DLD1 (cell line): Measurements from ENCODE around the gene AQP12A.

Experiments used
- in situ Hi-C: cut with HindIII; loops from 2 replicates; pipeline ENCODE4 v1.10.0; 2017; ENCODE audit warnings: low sequenced_read_pairs

The AQP12A gene

DNA sequence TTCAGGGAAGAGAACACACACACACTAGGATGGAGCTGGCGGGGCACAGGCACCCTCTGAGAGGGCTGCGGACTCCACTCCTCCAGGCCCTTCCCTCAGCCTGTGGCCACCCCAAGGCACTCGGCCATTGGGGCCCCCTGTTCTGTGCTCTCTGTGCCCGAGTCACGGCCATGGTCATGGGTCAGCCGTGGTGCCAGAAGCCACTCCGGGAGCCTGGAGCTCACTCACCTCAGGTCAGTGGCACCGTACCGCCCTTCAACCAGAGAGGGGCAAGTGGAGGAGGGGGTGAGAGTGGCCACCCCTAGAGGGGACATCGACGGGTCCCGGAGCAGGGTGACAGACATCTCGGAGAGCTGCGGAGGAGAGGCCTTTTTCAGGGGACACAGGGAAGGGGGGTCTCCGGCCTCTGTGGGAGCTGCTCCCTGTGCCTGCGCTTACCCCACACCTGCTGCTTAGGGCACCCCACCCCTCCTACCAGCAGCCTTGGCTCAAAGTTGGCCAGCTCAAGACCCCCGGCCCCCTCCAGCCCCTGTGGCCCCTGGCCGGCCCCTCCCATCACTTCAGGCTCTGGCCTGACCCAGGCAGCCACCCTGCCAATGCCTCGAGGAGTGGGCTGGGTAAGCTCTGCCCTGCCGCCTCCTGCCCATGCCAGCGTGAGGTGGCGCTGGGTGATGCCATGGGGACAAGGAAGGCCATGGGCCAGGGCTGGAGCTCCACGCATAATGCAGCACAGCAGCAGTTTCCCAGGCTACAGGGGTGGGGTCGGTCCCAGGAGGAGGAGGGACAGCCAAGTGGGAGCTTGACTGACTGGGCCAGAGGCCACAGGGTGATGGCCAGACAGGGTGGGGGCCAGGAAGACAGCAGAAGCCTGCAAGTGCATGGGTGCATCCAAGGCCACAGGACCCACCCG, 29.3 kb downstream of the AQP12A start:
- in situ Hi-C loops = no loop called here

DNA sequence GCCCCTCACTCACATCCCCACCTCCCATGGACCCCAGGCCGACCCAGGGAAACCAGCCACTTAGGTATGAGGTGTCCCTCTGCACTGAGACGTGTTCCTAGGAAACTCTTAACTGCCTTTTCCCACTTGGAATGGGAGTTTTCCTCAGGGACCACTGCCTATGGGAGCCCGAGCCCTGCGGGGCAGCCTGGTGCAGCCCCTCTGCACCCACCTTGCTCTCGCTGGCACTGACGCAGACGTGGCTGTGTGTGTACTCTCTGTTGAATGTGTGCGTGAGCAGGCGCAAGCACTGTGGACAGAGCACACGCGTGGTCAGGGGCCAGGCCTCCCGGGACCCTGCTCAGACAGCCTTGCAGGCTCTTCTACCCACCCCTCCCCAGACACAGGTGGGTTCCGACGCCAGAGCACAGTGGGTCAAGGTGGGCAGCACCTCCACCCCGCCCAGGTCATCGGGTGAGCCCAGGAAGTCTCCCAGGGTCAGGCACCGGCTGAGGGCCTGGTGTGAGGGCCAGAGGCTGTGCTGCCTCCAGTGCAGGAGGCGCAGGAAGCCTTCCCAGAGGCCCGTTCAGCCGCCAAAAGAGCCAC, 30.0 kb downstream of the AQP12A start:
- in situ Hi-C loops = no loop called here

DNA sequence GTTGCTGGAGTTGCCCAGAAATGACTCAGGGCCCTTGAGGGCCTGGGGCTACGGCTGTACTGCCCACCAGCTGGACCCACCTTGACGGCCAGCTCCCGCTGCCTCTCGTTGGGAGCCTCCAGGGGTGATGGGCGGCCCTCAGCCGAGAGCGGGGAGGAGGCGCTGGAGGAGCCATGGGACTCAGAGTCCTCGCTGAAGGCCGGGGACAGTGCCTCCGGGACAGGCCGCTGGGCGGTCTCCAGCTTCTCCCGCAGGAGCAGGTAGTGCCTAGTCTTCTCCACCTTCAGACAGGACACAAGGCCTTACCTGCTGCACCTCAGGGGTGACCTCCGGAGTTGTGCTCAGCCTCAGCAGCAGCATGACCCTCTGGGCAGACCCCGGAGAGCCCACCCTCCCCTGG, 30.7 kb downstream of the AQP12A start:
- in situ Hi-C loops = no loop called here

DNA sequence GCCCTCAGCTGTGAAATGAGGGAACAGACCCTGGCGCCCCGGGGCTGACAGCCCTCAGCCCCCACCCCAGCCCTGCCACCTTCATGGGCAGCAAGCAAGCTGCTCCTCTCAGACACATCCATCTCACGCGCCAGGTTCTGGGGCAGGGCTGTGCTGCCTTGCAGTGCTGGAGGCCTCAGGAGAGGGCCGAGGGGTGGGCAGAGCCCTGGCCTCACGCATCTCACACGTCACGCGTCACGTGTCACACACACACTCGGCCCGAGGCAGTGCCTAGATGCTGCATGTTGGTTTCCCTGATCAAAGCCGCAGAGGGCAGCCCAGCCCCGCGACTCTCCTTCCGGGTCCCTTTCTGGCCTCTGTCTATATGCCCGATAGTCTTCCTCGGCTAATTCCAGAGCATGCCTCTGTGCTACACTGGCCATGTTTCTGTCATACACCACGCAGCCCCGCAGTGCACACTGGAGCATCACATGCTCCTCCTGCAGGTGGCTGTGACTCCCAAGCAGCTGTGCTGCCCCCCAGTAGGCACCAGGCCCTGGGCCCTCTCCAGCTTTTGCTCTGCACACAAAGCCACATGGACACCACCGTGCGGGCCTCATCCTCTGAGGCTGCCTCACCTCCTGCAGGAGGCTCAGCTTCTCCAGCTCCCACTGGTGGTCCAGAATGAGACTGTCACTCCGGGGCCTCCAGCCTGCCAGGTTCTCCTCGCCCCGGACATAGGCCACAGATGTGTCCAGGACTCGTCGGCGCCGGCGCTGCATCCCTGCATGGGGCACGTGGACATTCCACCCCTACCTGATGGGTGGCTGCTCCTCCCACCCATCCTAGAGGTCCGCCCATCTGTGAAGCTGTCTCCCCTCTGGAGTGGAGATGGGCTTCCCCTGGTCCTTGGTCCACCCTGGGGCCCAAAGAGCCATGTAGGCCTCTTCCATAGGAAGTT, 31.4 kb downstream of the AQP12A start:
- in situ Hi-C loops = no loop called here

DNA sequence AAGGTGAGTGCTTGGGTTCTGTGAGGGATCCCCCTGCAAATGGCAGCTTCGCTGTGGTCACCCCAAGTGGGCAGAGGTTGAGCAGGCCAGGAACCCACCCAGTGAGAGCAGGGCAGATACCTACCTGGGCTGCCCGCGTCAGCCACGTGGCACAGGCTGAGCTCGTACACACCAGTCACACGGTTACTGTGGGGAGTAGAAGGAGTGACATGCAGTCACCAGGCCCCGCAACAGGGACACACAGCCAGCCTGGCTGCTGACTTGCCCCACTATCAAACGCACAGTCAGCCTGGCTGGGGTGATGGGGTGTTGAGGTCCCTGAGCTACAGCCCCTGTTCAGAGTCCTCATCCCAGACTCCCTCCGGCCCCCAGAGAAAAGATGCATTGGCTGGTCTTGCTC, 32.2 kb downstream of the AQP12A start:
- in situ Hi-C loops = no loop called here

DNA sequence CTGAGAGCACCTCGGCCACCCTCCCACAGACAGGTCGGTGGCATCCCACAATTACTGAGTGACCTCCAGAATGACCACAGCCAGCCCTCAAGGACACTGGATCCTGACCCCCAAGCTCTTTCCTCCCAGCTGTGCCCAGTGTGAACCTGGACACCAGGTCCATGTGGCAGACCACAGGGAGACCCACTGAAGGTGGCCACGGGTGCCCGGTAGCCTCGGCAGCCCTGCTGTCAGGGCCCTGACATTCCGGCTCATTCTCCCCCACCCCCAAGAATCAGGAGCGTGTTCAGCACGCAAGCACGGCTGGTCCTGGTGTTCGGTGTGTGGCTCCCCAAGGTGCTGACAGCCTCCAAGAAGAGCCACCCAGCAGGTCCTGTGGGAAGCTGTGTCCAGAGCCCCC, 32.8 kb downstream of the AQP12A start:
- in situ Hi-C loops = no loop called here

DNA sequence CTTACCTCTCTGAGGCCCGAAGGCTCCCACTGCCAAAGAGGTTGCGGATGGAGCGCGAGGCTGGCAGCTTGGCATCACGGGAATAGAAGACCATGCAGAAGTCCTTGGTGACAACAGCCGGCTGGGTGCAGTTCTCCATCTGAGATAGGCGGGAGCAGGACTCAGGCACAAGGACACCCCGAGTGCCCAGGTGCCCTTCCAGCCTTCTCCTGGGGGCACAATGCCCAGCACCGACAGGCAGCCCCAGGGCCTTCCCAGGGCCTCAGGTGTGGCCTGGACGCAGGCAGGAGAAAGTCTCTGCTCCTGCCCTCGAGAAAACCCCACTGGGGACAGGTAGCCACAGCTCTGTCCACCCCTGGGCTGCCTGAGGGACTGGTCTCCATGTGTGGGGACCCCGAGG, 33.6 kb downstream of the AQP12A start:
- in situ Hi-C loops = no loop called here

DNA sequence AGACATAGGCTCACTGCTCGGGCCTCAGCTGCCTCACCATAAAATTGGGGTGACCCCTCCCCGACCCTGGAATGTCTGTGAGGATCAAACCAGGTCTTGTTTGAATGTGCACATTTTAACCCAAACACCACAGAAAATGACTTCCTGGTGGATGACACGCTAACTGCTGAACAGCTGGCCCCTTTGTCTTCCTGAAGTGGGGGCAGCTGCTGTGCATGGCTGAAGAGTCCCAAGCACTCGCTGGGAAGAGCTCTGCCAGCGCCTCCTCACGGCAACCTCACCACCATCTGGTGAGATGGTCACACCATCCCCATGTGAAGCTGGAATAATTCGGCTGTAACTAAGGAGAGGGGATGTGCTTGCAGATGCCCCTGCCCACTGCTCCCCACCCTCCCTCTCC, 34.0 kb downstream of the AQP12A start:
- in situ Hi-C loops = no loop called here

DNA sequence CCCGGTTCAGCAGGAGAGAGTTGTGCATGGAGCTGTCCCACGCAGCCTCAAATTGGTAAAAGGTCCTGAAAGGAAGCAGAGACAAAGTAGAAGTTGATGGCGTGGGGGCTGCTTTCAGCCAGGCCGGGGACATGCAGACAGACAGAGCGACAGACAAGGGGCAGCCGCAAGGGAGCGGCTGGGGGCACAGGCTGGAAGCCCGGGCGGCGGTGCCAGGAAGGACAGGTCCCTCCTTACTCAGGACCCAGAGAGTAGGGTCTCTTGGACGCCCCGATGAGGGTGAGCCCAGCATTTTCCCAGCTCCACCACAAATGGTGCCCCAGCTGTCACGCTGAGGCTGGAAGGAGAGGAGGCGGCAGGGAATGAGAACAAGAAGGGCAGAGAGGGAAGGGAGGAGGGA, 35.2 kb downstream of the AQP12A start:
- in situ Hi-C loops = no loop called here

DNA sequence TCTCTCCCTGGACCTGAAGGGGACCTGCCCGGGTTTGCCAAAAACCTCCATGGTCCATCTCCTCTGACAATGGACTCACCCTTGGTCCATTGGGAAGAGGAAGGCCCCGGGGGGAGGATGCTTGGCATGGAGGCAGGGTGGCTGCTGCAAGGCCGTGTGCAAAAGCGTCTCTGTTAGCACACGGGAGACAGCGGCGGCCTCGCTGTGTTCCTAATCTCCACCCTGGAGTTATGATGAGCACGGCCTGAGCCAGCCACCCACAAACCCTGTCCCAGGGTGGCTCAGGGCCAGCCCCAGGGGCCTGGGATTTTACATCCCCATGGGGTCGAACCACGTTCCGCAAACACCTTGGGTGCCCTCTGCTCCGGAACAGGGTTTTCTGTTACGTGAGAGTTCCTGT, 35.8 kb downstream of the AQP12A start:
- in situ Hi-C loops = no loop called here

DNA sequence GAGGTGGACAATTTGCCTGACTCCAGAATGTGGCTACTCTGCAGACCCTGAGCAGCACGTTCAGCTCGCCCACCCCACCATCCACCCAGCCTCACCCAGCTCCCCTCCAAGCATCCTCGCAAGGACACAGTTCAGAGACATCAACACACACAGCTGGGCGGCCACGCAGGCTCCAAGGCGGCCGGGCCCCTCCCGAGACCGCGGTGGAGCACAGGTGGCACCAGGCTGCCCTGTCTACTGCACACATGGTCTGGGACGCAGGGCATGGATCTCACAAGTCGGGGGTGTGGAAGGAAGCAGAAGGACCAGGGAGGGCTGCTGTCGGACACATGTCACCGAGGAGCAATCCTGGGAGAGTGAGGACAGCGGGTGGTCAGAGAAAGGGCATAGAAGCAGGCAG, 36.2 kb downstream of the AQP12A start:
- in situ Hi-C loops = no loop called here

DNA sequence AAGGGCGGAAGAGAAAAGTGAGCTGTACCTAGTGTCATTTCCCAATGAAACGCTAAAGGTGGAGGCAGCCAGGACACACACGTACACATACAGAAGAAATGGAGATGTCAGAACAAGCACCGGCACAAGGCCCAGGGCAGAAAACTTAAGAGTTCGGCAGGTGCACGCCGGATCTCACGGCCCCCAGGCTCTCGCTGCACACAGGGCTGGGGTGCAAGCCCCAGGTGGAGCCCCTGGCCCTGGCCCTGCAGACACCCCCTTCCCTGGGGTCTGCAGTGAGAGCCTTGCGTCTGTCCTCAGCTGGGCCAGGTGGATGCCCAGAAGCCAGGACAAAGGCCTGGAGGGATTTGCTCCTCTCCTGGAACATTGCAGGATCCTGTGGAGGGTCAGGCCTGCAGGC, 36.7 kb downstream of the AQP12A start:
- in situ Hi-C loops = no loop called here

DNA sequence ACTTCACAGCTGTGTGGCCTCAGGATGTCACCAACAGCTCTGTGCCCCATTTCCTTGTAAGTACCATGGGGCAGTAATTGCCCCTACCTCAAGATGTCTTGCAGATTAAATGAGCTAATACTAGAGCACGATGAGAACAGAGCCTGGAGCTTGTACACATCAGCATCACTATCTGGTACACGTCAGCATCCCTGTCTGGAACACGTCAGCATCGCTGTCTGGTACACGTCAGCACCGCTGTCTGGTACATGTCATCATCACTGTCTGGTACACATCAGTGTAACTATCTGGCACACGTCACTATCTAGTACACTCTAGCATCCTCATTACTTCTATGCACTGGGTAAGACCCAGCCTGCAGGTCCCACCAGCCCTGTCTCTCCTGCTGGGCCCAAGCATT, 37.2 kb downstream of the AQP12A start:
- in situ Hi-C loops = no loop called here

DNA sequence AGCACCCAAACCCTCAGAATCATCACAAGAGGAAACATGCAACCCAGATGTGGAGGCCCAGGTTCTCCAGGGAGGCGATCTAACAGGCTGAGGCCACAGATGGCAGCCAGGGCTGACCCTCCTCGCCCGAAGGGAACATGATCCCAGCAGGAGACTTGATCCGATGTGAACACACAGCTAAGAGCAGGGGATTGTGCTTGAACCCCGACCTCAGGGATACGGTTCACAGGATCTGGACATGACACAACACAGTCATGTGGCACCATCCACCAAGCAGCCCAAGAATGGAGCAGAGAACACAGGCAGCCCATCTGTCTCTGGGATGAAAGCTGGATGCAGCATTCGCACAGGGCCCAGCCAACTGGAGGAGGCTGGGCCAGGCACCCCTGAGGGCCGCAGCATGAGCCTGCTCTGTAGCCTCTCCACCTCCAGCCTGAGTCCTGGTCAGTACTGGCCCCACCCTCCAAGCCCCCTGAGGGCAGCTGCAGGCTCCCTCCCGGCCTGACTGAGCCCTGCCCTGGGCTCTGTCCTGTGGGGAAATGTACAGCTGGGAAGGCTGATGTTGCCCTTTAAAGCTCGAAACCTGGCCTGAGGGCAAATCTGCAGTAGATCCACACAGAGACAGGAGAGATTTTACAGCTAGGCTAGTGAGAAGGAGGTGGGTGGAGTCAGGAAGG, 39.0 kb downstream of the AQP12A start:
- in situ Hi-C loops = no loop called here

DNA sequence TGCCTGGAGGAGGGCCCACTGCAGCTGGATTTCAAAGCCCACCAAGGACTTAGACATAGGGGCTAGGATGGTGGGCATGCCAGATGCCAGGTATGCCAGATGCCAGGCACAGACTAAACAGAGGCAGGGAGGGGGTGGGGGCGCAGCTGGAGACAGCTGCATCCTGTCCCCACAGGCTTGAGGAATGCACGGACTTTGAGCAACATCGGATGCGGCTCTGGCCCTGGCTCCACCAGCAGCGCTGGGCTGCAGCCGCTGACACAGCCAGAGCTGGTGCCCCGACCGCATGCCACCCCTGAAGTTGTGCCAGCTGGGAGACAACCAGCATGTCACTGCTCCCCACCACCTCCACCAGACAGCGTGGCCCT, 39.5 kb downstream of the AQP12A start:
- in situ Hi-C loops = no loop called here

DNA sequence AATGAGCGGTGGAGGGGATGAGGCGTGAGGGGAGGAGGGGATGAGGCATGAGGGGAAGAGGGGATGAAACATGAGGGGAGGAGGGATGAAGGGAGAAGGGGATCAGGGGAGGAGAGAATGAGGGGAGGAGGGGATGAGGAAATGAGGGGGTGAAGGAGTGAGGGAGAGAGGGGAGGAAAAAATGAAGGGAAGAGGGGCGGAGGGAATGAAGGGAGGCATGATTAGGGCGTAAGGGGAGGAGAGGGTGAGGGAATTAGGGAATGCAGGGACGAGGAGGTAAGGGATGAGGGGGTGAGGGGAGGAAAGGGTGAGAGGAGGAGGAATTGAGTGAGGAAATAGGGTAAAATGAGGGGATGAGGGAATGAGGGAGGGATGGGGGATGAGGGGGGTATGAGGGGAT, 40.5 kb downstream of the AQP12A start:
- in situ Hi-C loops = no loop called here

DNA sequence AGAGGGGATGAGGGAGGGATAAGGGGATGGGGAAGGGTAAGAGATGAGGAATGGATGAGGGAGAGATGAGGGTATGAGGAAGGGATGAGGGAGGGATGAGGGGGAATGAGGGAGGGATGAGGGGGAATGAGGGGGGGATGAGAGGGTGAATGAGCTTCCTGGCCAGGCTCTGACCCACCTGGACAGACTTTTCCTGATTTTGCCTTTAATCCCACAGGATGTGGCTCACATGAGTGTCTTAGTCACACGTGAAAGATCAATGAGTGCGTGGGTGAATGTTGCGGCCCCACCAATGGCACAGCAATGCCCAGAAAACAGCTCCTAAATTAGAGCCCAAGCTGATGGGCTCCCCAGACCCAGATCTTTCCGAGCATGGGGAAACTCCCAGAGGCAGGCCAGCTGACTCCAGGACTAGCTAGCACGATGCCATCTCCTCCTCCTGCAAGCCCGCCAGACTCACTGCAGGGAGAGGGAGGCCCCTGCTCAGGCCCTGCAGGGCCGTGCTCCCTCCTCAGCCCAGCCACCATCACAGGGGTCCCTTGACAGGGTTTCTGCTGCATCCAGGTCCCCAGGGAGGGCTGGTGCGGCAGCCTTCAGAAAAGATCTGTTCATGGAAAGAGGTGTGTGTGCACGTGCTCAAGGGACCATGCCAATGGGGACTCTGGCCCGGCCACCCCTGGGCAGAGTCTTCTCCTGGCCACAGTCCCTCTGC, 41.4 kb downstream of the AQP12A start:
- in situ Hi-C loops = no loop called here

DNA sequence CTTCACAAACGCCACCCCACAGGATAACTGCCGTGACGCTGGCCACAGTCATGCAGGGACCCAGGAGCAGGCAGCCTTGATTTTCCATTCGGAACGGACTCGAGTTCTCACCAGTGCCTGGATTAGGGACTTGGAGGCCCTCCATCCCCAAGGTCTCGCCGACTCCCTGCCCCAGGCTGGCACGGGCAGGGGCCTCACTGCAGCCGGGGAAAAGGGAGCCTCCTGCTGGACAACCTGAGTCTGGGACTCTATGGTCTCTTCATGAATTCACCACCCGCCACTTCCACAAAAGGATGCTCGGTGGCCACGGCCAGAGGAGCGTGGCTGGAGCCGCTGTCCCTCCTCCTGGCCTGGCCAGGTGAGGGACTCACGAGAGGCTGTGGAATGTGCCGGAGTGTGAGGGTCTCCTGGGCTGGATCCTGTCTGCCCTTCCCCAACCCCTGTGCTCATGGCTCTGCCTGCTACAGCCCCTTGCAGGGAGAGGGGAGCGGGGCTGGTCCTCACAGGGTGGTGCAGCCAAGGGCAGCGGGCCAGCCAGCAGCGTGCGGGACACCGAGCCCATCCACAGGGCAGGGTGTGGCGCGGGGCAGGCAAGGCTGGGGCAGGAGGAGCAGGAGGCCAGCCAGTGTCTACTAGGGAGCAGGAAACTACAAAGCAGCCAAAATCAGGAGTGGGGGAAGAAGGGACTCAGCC, 42.3 kb downstream of the AQP12A start:
- in situ Hi-C loops = no loop called here

DNA sequence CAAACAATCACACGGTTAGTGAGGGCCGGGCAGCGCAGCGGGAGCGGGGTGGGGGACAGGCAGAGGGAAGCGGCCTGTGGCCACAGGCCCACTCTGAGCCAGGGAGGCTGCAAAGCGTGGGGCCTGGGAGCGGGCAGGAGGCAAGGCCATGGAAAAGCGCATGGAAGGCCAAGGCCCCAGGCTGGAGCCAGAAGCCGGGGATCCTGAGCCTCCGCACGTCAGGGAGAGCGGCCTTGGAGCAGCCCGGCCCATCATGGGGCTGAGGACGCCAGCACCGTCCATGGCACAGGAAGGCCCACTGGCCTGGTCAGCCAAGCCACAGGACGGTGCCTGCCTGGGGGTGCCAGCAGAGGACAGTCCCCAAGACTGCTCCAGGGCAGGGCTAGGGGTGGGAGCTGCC, 43.1 kb downstream of the AQP12A start:
- in situ Hi-C loops = no loop called here

DNA sequence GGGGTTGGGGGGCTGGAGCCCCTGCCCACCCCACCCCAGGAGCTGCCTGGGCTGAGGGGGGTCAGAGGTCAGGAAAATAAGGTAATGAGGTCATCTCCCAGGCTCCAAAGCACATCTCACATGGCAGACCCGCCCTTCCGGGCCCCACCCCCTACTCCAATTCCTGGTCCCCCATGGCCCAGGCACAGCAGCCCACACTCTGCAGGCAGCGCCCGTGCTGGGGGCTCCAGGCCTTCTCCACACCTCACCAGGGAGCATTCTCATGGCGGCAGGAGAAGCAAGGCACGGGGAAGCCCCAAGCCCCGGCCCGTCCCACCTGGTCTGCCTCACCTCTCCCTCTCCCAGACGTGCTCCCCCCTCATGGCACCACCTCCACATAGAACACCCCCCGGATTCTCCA, 43.8 kb downstream of the AQP12A start:
- in situ Hi-C loops = no loop called here
